HG03196 (cell line): ENCODE data around the gene ITLN2.
"Not testable (repeated sequence)": the region's sequence is repeated elsewhere in the genome, so short reads cannot be mapped to it uniquely, and the experiment has no call there.

Experiments
- ATAC-seq: cut with Tn5 transposase; IDR thresholded peaks from one replicate; pipeline ENCODE4 v1.9.1; 2021; ENCODE audit not compliant: unreplicated experiment

ITLN2 gene

DNA sequence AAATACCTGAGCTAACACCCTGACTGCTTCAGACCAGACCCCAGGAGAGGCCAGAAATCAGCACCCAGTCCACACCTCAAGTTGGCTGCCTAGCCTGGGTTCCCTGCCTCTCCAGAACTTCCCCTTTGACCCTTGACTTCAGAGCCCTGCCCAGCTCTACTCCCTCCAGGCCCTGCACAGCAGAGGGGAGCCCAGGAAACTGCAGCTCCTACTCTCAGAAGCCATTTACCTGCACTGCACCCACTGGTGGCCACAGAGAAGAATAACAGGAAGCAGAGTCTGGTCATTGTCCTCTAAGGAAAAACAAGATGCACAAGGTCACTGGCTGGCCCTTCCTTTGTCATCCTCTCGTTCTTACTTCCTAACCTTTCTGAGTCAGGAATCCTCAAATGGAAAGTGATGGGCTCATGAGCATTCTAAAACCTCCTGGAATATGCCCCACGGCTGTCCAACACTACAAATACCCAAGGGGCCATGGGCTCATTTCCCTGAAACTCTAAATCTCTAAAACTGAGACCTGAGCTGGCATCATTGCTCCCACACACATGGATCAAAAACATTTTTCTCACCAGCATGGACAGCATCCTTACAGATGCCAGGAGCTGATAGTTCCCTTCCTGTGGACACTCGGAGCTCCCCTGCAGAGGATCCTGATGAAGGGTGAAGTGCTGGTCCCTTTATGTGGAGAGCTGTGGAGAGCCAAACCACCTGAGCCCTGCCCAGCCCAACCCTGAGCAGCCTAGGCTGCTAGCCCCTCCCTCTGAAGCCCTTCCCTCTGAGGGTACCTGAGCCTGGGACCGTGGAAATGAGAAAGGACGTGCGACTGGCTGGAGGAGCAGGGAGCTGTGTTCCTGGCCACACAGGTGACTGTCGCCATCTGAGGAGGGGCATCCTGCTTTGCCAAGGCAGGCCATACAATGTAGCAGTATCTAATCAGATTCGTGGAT, at the start of gene ITLN2:
Gene ITLN2 (minus strand): TSS at position 652 of the 947 bp plus-strand sequence. CDS start 68 bp downstream, at position 584.
- ATAC-seq, result no peak

DNA sequence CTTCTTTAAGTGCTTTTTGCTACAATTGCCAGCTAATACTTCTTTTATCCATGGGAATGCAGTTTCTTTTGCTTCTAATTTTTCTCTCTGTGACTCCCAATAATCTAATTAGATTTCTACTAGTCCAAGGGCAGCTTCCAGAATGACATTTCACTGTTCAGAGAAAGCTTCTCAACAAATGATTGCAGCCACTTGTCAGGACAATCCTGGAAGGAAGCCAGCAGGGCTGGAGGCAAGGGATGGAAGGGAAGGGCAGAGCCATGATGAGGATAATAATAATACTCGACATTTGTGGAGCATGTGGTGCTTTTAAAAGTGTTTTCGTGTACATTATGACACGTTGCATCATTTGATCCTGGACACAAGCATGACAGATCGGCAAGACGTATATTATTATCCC, 46.9 kb upstream of the ITLN2 start:
- ATAC-seq, result no peak

DNA sequence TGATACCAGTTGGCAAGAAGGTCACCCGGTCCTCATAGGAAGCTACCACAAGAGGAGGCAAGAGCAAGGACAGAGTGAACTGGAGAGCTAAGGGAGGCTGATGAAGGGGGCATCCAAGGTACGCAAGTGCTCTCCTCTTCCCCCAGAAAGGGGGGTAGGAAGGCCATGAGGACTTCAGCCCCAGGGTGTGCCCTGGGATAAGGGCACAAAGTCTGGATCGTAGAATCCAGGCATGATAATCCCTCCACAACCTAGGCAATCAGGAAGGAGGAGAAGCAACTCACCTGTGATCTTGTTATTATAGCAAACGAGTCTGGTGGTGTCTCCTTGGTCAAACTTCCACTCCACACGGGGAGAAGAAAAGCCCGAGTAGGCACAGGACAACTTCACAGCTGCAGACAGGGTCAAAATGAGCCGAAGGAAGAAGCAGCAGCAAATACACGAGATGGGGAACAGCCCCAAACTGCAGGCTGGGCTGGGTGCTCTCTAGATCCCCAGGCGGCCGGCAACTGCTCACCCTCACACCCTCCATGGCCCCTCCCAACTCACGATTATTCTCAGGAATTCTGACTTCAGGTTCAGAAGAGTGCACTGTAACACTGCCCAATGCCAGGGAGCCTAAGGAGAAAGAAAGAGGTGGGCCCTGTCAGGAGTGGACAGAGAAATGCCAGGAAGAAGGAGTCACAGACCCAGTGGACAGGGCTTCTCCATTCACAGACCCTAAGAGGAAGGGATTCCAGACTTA, 46.3 kb upstream of the ITLN2 start:
- no peak for ATAC-seq

DNA sequence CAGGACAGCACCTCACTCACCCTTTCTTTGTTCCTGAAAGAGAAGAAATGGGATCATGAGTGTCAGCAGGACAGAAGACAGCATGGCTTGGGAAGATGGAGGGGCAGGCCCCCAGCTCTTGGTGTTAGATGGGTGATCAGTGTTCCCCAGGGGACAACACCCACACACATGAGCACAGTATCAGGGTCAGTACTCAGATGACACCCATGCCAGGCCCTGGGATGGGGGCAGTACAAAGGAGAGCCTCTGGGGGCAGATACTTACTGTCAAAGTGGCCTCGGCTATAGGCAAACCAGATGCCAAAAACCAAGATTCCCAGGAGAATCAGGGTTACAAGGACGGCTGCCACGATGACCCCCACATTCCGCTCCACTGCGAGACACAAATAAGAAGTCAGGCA, 44.8 kb upstream of the ITLN2 start:
- no peak for ATAC-seq

DNA sequence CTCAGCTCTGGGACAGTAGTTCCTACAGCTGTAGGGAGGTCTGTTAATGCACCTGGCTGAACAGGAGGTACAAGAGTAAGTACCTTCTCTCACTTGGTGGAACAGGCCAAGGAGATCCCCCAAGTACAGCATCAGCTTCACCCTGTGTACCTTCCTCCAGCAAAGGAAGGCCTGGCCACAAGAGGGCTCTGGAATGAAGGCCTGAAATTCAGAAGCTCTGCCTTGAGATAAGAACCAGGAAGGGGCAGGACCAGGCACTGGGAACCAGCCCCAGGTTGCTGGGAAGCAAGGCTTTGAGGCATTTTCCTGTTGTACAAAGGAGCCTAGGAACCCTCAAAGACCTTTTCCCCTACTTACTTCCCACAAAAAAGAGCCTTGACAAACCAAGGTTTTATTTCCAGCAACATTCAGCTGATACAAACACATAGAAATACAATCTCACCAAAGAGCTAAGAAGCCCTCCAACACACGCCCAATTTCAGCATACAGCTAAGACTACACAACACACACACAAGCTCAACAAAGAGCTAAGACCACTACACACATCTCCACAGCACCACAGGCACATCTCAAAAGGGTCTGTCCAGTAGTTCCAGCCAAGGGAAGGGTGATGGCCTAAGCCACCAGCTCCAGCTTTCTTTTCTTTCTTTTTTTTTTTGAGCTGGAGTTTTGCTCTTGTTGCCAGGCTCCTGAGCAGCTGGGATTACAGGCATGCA, 42.9 kb upstream of the ITLN2 start:
- no peak for ATAC-seq

DNA sequence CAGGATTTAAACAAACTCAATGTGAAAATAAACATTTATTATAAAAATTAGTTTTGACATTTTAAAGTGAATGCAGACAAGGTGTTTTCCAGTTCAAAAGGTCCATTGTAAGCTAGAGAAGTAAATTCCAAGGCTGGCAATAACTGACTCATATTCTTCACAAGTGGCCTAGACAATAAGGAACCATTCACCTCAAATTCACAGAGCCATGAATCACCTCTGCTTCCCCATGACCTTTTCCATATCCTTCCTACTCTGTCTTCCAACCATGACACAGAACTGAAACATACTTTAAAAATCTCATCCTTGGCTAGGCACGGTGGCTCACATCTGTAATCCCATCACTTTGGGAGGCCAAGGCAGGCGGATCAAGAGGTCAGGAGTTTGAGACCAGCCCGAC, 41.6 kb upstream of the ITLN2 start:
- ATAC-seq, result no peak

DNA sequence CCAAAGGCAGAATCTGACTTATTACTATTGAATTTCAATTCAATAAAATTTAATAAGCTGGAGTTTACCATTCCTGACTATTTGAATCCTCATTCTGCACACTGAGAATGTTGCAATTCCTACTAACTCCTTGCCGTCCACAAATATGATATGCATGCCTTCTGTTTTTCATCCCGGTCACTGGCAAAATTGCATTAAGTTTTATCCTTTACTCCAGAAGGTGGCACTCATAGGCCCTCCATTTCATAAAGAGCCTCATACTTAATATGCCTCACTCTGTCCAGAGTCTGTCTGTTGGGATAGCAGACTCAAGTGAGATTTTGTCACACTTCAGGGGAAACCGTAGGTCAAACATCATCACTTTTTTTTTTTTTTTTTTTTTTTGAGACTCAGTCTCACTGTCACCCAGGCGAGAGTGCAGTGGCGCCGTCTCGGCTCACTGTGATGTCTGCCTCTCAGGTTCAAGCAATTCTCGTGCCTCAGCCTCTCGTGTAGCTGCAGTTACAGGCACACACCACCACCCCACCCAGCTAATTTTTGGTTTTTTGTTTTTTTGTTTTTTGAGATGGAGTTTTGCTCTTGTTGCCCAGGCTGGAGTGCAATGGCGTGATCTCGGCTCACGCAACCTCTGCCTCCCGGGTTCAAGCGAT, 39.1 kb upstream of the ITLN2 start:
- no peak for ATAC-seq

DNA sequence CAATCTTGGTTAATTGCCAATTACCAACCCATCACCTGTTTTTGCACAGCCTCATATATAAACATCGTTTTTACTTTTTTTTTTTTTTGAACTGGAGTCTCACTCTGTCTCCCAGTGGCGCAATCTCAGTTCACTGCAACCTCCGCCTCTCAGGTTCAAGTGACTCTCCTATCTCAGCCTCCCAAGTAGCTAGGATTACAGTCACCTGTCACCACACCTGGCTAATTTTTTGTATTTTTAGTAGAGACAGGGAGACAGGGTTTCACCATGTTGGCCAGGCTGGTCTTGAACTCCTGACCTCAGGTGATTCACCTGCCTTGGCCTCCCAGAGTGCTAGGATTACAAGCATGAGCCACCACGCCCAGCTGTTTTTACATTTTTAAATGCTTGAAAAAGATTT, 37.4 kb upstream of the ITLN2 start:
- ATAC-seq, result not testable (repeated sequence)

DNA sequence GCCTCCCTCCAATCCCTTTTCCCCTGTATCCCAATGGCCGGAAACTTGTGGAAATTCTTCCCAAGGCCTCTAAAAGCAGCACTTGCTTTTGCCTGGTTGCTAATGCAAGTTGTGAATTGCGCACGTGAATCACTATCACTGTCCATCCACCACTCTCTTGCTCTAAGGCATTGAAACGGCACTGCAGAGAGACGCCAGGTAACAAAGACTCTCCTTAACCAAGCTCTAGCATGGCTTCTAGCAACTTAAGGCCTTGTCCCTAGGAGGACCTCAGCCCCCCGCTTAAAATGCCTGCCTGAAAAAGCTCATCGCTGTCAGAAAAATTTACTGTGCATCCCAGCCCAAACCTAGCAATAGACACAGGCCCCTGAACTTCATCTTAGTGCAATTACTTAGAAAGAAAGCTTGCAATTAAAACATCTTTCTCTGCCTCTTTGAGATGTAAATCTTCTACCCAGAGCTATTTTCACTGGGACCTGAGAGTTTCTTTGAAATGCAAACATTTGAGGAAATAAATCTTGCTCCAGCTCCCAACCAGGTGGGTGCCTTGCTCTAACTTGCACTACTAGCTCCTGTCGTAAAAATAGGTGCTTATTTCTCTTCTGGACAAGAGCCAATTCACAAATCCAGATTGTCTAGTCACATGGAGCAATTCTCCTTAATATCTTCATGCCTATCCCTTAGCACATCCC, 32.9 kb upstream of the ITLN2 start:
- no peak for ATAC-seq

DNA sequence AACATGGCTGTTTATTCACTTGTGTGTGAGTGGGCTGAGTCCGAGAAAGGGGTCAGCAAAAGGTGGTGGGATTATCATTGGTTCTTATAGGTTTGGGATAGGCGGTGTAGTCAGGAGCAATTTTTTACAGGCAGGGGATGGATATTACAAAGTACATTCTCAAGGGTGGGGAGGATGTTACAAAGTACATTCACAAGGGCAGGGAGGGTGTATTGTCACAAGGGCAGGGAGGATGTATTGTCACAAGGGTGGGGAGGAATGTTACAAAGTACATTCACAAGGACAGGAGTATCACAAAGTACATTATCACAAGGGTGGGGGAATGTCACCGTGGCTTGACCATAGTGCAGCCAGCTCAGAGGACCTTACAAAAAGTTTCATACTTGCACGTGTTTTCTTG, 31.1 kb upstream of the ITLN2 start:
- no peak for ATAC-seq

DNA sequence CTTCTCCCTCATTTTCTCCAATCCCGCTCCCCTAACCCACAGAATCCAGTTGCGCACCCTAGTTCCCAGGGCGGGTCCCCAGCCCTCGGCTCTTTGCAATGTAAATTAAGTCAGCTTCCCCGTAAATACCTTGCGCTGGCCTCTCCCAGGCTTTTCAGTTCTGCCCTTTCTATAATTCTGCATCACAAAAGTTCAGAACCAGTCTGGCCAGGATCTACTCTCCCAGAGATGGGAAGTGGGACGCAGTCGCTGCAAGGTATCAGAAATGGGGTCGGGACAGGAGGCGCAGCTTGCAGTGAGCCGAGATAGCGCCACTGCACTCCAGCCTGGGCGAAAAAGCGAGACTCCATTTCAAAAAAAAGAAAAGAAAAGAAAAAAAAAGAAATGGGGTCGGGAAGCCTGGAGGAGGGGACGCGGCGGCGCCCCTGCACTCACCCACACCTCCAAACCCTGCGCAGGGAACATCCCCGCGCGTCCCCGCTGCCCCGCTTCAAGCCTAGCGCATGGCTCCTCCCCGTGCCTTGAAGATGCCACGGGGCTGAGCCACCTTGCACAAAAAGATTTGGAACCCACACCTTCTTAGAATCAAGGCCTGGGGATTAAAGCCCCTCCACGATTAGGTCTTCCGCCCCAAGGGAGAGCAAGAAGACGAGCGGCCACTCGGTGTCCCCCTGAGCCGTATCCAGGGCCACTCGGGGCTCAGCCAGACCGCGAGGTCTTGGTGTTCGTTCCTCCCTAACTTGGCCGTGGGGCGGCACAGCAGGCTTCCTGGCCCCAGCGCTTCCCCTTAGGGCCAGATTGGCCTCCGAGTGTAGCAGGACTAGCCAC, 27.2 kb upstream of the ITLN2 start:
- ATAC-seq, result no peak

DNA sequence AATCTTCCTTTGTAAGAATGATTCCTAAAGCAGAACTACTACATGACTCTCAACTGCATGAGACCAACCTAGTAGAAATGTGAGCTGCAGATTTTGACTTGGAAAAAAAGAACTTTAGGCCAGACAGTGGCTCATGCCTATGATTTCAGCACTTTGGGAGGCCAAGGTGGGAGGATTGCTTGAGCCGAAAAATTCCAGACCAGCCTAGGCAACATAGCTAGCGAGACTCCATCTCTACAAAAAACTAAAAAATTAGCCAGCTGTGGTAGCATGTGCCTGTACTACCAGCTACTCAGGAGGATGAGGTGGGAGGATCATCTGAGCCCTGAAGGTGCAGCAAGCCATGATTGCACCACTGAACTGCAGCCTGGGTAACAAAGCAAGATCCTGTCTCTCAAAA, 24.7 kb upstream of the ITLN2 start:
- ATAC-seq, result no peak

DNA sequence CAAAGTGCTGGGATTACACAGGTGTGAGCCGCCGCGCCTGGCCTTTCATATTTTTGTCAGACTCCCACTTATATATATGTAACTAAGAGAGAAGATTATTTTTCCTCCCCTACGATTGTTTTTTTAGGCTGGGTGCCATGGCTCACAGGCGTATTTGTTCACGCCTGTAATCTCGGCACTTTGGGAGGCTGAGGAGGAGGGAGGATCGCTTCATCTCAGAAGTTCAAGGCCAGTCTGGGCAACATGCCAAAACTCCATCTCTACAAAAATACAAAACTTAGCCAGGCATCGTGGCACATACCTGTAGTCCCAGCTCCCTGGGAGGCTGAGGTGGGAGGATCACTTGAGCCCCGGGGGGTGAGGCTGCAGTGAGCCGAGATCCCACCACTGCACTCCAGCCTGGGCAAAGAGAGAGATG, 23.9 kb upstream of the ITLN2 start:
- no peak for ATAC-seq

DNA sequence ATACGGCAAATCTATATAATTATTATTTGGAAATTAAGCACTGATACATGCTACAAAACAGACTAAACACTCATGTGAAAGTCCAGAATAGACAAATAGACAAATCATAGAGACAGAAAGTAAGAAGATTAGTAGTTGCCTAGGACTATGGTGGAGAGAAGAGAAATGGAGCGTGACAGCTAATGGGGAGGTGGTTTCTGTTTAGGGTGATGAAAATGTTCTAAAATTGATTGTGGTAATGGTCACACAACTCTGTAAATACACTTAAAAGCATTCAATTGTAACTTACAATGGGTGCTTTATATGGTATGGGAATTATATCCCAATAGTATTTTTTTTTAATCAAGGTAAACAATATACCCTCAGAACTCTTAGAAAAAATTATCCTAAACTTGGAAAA, 20.4 kb upstream of the ITLN2 start:
- no peak for ATAC-seq

DNA sequence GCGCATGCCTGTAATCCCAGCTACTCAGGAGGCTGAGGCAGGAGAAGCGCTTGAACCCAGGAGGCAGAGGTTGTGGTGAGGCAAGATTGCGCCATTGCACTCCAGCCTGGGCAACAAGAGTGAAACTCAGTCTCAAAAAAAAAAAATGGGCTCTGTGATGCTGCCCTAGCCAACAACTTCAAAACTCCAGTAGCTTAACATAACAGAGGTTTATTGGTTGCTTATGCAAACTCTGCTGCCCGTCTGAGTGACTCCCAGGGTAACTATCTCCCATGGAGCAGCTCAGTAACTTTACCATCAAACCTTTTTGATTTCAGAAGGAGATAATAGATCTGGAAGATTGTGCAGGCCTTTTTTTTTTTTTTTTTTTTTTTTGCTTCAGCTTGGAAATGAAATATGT, 18.9 kb upstream of the ITLN2 start:
- ATAC-seq, result no peak

DNA sequence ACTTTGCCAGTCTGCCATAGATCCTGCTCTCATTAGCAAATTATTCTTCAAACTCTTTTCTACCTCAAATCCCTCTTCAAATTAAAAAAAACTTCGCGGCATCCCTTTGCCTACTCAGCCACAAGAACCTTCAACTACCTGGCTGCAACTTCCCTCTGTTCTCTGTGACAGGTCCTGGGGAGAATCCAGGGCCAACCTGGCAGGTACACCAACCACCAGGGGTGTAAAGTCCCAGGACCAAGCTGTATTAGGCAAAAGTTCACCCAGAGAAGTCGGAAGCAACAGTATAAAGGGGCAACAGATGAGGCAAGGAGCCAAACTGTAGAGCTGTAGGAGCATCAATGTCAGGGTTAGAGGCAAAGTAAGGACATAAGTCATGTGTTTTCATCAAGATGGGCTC, 18.3 kb upstream of the ITLN2 start:
- ATAC-seq, result no peak

DNA sequence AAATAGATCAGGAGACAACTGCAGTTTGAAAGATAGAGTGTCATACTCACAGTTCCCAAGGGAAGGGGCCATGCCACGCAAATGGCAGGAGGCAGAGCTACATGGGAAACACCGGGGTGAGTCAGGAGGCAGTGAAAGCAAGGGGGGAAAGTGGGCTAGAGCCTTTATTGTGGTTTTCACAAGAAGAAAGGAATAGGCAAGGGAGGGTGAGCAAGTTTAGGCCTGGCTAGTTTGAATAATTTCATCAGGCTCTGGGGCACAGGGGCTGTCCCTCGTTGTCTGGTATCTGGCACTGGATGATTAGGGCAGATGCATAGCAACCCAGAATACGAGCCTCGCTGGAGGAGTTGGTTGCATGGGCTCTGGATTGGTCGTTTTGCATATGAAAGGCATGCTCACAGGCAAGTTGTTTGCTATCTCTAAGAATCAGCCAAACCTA, 17.0 kb upstream of the ITLN2 start:
- peak; percentile 71 for ATAC-seq

DNA sequence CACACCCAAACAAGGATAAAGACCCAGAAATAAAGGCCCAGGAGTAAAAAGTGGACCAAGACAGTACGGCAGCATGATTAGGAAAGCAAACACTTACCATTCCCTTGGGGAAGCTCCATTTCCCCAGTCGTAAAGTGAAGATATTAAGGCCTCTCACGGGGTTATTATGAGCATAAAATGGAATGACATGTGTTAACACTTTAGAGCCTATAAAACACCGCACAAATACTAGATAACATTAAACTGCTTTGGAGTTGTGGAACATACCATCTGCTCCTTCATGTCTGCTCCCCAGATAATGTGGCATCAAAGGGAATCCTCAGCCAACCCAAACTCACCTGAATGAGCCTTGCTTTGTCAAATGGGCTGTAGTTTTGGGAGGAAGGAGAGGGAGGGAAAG, 8.9 kb upstream of the ITLN2 start:
- ATAC-seq, result no peak

DNA sequence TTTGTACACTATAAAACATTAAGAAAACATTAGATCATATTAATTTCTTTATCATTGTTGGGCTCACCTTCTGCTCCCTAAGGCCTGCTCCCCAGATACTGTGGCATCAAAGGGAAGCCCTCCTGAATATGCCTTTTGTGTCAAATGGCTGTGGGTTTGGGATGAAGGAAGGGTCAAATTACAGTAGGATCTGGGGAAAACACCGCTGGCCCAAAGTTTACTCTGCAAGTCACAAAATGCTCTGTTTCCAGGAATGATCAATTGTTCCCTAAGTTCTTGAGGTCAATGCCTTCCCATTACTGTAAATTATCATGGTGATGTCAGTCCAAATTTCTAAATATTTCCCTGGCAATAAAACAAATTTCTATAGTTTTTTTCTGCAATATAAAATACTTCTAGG, 6.8 kb upstream of the ITLN2 start:
- no peak for ATAC-seq

DNA sequence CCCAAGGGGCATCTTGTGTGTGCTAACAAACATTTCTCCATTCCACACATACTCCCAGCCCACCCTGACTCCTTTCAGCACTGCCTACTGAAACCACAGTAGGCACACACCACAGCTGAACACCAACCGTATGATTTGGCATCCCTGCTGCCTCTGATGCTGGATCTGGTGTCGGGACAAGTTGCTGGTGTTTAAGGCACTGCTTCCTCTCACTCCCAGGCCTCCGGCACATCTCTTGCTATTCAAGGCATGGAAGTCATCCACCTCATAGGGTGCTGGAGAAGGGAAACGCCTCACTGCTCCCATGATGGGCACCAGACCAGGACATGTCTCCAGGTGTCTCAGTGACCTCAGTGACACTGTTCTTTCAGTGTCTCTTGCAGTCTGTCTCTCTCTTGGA, 2.4 kb upstream of the ITLN2 start:
- no peak for ATAC-seq
